AG20443 (cell line): ENCODE results near the gene MRPS7.

ENCODE experiments used
- DNase-seq: peaks from one replicate; pipeline ENCODE4 v3.0.0; 2012; ENCODE audit warnings: low spot score, mixed read lengths

The MRPS7 gene

DNA sequence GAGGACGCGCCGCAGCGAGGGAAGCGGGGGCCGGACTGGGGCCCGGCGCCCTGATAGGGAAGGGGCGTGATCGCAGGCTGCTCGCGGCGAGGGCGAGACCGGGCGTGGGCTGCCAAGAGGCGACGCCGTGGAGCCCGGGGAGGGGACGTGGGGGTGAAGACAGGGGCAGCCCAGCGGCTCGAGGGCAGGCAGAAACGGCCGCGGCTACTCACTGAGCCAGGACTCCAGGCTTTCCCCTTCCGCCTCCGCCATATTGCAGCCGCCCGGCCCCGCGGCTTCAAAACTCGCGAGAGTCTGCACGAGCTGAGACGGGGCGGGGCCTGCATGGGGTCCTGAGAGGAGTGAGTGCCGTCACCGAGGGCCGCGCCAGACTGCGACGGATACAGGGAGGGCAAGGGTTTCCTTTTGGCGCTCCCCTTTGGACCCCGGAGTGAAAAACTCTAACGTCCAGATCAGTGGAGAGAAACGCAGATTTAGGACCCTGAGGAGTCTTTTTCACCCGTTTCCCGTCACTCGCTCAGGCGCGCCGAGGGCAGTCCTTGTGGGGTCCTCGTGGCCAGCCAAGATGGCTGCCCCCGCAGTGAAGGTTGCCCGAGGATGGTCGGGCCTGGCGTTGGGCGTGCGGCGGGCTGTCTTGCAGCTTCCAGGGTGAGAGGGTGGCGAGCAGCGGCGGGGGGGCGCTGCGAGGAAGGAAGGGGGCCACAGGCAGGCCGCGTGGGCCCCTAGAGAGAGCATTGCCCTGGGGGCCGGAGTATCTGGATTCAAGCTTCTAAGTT lies at the start of gene MRPS7, which contains the start of gene GGA3:
MRPS7 (plus strand) TSS at position 544 of the 776 bp plus-strand sequence; CDS start at position 566, 22 bp downstream.
GGA3 (minus strand) TSS at position 271 of the 776 bp plus-strand sequence; CDS start at position 252, 19 bp downstream.
- DNase-seq = peak; percentile 97

GRCh38 chr17:75218131-75218530 lies 43.5 kb upstream of the MRPS7 start:
- DNase-seq = no peak

GRCh38 chr17:75219815-75220214 lies 41.9 kb upstream of the MRPS7 start:
- DNase-seq = peak; percentile 3

- peak; percentile 14 for DNase-seq
Observed at GRCh38 chr17:75225016-75225415, 36.7 kb upstream of the MRPS7 start.

DNA sequence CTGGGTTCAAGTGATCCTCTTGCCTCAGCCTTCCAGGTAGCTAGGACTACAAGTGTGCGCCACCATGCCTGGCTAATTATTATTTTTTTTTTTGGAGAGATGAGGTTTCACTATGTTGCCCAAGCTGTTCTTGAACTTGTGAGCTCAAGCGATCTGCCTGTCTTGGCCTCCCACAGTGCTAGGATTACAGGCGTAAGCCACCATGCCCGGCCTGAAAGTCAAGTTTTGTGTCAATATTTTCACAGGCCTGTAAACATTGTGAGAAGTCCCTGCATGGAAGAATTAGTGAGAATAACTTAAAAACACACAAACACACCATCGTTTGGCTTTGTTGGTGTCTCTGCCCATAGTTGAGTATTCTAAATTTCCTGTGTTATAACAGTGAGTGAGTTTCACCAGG lies 34.0 kb upstream of the MRPS7 start:
- DNase-seq = no peak

GRCh38 chr17:75228305-75228704 lies 33.4 kb upstream of the MRPS7 start:
- peak; percentile 11 for DNase-seq

DNA sequence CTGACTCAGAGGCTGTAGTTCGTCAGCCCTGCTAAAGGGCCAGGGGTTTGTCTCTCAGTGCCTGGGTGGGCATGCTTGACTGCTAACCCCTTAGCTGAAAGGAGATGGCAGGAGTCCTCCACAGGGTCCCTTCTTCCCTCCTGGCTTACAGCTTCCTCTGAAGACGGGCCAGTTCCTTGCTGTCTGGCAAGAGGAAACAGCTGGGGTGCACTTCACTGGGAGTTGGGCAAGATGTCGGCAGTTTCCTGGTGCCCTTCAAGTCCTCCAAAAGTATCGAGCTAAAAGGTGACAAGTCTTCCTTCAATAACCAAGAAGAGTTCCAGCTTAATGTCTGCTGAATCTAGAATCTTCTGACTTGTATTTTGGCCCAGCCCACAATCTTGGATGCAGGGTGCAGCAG lies 32.8 kb upstream of the MRPS7 start:
- no peak for DNase-seq

DNA sequence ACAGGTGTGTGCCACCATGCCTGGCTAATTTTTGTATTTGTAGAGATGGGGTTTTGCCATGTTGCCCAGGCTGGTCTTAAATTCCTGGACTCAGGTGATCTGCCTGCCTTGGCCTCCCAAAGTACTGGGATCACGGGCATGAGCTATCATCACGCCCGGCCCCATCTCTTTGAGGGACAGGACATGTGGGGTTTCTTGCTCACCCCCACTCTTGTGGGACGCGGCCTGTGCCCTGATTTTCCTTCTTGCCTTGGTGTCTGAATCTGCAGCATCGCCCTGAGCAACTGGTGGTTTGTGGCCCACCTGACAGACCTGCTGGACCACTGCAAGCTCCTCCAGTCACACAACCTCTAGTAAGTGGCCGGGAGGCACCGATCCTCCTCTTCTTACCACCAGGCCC lies 30.6 kb upstream of the MRPS7 start:
- no peak for DNase-seq

GRCh38 chr17:75231741-75232464 lies 29.8 kb upstream of the MRPS7 start:
- DNase-seq = no peak

- no peak for DNase-seq
Observed at GRCh38 chr17:75232786-75233185, 28.9 kb upstream of the MRPS7 start.

GRCh38 chr17:75237100-75238014 lies 24.3 kb upstream of the MRPS7 start:
- no peak for DNase-seq

DNA sequence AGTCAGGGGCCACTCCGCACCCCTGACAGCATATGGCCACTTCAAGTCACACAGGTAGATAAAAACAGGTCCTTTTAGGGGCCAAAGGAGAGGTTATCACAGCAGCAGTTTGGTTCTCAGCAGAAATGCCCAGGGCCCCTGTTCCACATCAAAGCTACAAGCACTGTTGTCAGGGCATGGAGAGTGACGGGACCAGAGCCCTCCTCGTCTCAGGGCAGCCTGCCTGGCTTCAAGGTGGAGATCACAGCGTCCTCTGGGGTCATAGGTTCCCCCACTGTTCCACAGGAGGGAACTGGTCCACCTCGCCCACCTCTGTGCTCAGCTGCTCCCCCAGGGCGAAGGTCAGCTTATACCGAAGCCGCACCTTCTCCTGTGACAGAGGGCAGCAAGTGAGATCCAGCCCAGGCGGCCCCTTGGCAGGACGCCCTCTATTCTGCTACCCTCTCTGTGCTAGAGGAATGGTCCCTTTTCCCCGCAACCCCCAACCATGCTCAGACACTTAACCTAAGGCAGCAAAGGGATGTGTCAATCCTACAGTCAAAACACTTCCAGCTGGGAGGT lies 23.6 kb upstream of the MRPS7 start:
- DNase-seq = no peak

DNA sequence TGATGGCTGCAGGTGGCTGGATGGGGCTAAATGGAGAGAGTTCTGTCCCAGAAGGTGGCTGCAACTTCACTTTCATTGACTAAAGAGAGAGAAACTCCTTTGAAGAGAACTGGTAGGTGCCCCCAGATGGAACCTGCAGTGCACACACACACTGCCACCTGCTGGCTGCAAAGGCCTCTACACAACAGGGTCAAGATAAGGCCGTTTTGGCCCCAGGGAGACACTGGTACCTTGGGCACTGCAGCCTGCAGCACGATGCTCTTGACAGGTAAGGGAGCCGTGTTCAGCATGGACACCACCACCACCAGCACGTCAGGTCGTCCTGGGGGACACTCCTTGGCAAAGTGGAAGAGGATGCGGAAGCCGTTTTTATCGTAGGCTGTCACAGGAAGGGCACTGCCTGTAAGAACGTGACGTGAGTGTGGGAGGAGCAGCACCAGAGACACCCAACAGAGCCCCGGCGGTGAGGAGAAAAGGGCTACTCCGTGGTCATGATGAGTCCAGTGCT lies 22.9 kb upstream of the MRPS7 start:
- peak; percentile 83 for DNase-seq

GRCh38 chr17:75239214-75239613 lies 22.5 kb upstream of the MRPS7 start:
- DNase-seq = no peak

GRCh38 chr17:75239778-75240393 lies 21.8 kb upstream of the MRPS7 start:
- no peak for DNase-seq

DNA sequence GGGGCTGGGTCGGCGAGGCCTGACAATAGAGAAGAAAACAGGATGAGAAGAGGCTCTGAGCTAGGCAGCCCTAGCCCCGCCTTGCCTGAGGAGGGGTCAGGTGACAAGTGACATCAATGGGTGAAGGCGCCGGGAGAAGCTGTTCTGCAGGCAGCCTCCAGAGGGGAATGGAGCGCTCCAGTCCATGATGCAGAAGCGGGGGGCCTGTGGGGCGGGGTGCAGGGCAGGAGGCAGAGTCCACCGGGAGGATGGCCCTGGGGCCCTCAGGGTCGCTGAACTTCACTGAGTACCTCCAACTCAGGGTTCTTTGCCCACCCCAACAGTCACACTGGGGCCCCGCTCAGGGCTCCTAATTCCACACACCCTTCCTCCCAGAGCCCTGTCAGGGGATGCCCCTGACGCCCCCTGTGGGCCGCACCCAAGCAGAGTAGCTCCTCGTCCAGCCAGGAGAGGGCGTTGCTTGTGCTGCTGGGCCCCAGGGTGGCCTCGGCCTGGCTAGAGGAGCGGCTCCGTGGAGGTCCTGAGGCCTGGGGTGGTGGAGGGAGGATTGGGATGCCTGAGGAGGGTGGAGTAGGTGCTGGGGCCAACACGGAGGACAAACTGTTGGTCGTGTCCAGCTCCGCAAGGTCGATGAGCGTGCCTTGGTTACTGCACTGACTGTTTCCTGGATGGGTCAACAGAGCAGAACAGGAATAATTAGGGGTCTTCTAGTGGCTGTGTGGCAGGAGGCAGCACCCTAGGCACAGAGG lies 21.1 kb upstream of the MRPS7 start:
- peak; percentile 65 for DNase-seq

DNA sequence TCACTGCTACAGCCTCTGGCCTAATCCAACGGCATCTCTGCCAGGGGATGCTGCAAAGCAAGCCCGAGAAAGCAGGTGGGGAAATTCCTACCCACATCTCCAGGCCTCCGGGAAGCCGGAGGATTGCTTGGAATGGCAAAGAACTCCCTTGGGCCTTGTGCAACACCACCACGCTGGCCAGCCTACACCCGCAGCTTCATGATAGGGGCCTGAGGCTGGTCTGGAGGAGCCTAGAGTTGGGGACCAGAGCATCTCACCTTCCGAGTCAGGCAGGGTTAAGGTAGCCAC lies 20.6 kb upstream of the MRPS7 start:
- DNase-seq = peak; percentile 68

GRCh38 chr17:75241502-75241901 lies 20.2 kb upstream of the MRPS7 start:
- no peak for DNase-seq

- DNase-seq = peak; percentile 85
Observed at GRCh38 chr17:75241996-75242460, 19.7 kb upstream of the MRPS7 start.

DNA sequence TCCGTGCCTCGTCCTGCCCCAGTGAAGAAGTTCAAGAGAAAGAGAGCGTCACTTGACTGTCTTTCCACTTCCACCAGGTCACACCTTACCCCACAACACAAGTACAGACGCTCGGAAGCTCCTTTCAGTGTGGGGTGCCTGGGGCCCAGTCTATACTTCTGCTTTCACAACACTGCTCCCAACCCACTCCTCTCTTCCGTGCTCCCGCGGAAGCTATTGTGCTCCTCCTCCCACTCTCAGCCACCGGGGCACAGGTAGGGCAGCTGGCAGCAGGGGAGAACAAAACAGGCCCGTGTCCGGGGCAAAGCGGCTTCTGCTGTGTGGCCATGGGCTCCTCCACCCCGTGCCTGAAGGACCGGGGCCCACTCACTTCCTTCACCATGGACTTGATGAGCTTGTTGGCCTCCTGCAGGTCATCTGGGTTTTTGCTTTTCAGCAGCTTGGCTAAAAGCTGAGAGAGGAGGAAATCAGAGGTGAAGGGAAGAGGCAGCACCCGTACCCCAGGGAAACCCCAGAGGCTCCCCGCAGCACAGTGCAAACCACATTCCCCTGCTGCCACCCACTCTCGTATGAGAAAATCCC lies 19.1 kb upstream of the MRPS7 start:
- DNase-seq = no peak
